Psoas muscle (tissue), 8 donors: ENCODE results near the gene PSMA4. TPM values are rescaled to one million over a fixed set of nuclear protein-coding genes. Genes with fewer than 3 reads are reported as not detected.

Source experiments
- ATAC-seq, 4 donors: fragments of 200-7000 bp; cut with Tn5 transposase; one replicate each; pipeline ENCODE4 v1.9.1; 2020; ENCODE audit warnings: moderate library complexity in 3 of 4, mild to moderate bottlenecking in 2 of 4
- DNase-seq, 2 donors: peaks; one replicate each; pipeline ENCODE4 v3.0.0-alpha.2; 2020
- H3K27ac ChIP-seq: fragments of 200-600 bp; one replicate; pipeline ENCODE4 v1.8.0; 2022
- H3K27me3 ChIP-seq, 3 donors: fragments of 200-600 bp in 1 of 3; one replicate each; pipeline versions ENCODE4 v1.6.1 to v1.8.0; 2013 to 2022; ENCODE audit warnings: low read length in 2 of 3, mild to moderate bottlenecking in 2 of 3, moderate library complexity in 1 of 3; ENCODE audit not compliant: insufficient read depth in 3 of 3
- H3K36me3 ChIP-seq, 2 donors: fragments of 200-600 bp in 1 of 2; one replicate each; pipeline versions ENCODE4 v1.6.1 to v1.8.0; 2013 to 2022; ENCODE audit warnings: low read depth in 1 of 2, mild to moderate bottlenecking in 1 of 2, moderate library complexity in 1 of 2; ENCODE audit not compliant: insufficient read depth in 1 of 2
- H3K4me1 ChIP-seq: fragments of 200-600 bp; one replicate; pipeline ENCODE4 v1.8.0; 2022
- H3K4me3 ChIP-seq: fragments of 200-600 bp; one replicate; pipeline ENCODE4 v1.8.0; 2022; ENCODE audit warnings: mild to moderate bottlenecking
- H3K9me3 ChIP-seq: fragments of 200-600 bp; one replicate; pipeline ENCODE4 v1.8.0; 2022
- WGBS, 3 donors: extraction: QIAGEN DNeasy Blood & Tissue Kit; methylation state at CpG; one replicate each; pipeline versions ENCODE4 v1.1.6 to v1.1.7; 2013; 5-methylcytosine and 5-hydroxymethylcytosine counted together
- intact Hi-C, 2 donors: fragments of 100-400 bp; cut with DNase I; formaldehyde crosslinking; loops; one replicate each; pipeline versions ENCODE4 v1.11.0 to v1.14.2; 2022
- long read RNA-seq, 2 donors: library from polyadenylated mRNA; unstranded; transcript quantifications; one replicate each; pipeline ENCODE4 v2.0.0, GENCODE V29; 2021
- polyA plus RNA-seq, 3 donors: library from polyadenylated mRNA; stranded (reverse); fragments of 200-250 nt; gene quantifications; one replicate each; pipeline ENCODE4 v1.2.3, GENCODE V29; 2013
- total RNA-seq, 4 donors: library from RNA; stranded (reverse); fragmentation: NEBNext Ultra II Directional in 2 of 4; extraction: Animal tissue kit (Norgen Biotek cat#: 25700) in 2 of 4; gene quantifications; one replicate each; pipeline versions ENCODE4 v1.2.1 to v1.2.4, GENCODE V29; 2021 to 2023
- TF ChIP-seq, protein P1 (sequence below): fragments of 200-600 bp; IDR thresholded peaks from one replicate; pipeline ENCODE4 v1.8.0; 2022; ENCODE audit warnings: antibody characterized with exemption
- donor health status: healthy with polysubstance abuse.
- donor health status: DM: no; HTN: no; CAD: no; lungs with moderate emphysema.
- donor health status: Bipolar disorder and iron deficiency.
- donor health status: healthy.
- donor health status: DM: yes; HTN: yes; CAD: no.
- donor health status: DM: no; HTN: no; CAD: no.
- donor health status: DM: no; HTN: no; CAD: no.
- donor health status: DM: yes; HTN: yes; CAD: no.

The PSMA4 gene
- total RNA-seq (100 to 1,000 TPM in 3 of 4 donors, 10 to 100 TPM in 1; 94.3 to 227 (median 176) TPM), polyA plus RNA-seq (100 to 1,000 TPM; 261 to 487 (median 348) TPM)
- long read RNA-seq, donor 1, full-length matches to known transcripts: 54 of 69 reads
- long read RNA-seq, donor 1, partial matches to known transcripts: 10 of 69 reads
- long read RNA-seq, donor 1, other reads (novel, unspliced or antisense): 5 of 69 reads
- long read RNA-seq, donor 2, full-length matches to known transcripts: 127 of 168 reads
- long read RNA-seq, donor 2, partial matches to known transcripts: 25 of 168 reads
- long read RNA-seq, donor 2, other reads (novel, unspliced or antisense): 16 of 168 reads

DNA sequence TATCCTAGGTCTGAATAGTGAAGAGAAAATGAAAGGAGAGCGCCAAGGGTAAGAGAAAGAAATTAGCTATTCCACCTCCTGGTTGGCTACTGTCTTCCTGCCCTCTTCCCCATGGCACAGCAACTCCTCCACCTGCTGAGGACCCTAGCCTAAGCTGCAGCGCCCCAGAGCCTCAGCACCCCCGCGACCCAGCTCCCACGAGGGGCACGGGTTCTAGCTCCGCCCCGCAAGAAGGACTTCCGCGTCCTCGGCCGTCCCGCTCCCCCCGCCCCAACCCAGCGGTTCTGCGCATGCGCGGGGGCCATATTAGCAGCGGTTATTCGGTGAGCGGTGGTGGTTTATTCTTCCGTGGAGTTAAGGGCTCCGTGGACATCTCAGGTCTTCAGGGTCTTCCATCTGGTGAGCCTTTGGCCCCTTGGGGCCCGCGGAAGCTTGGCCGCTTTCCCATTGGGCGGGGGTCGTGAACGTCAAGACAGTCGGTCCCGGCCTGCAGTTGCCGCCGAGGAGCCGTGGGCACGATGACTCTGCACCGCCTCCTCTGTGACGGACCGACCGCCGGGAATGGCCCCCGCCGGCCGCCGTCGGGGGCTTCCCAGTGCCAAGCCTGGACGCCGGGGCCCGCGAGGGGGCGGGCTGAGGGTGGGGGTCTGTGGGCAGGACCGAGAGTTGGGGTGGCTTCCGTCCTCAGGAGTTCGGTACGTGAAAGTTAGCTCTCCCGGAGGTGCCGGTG lies at the start of gene PSMA4:
Gene PSMA4 (plus strand): TSS at position 304 of the 730 bp plus-strand sequence. CDS start 1,484 bp downstream, outside the sequence.
- TF ChIP-seq, protein P1, sequence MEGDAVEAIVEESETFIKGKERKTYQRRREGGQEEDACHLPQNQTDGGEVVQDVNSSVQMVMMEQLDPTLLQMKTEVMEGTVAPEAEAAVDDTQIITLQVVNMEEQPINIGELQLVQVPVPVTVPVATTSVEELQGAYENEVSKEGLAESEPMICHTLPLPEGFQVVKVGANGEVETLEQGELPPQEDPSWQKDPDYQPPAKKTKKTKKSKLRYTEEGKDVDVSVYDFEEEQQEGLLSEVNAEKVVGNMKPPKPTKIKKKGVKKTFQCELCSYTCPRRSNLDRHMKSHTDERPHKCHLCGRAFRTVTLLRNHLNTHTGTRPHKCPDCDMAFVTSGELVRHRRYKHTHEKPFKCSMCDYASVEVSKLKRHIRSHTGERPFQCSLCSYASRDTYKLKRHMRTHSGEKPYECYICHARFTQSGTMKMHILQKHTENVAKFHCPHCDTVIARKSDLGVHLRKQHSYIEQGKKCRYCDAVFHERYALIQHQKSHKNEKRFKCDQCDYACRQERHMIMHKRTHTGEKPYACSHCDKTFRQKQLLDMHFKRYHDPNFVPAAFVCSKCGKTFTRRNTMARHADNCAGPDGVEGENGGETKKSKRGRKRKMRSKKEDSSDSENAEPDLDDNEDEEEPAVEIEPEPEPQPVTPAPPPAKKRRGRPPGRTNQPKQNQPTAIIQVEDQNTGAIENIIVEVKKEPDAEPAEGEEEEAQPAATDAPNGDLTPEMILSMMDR: peak; percentile 41
- peak within 1 kb of the TSS; percentile 80 for H3K4me3 ChIP-seq
- H3K9me3 ChIP-seq: no peaks in the 10 kb centered on the region
- H3K4me1 ChIP-seq: peaks cover 11% of the 10 kb centered on the region
- H3K36me3 ChIP-seq: peaks cover 15 to 36% of the 10 kb centered on the region in 2 donors
- peak; percentile 95 to 96 for DNase-seq
- intact Hi-C loops: loop anchor here in 1 of 2 donors (5.0 kb wide), 1 partner anchor 103 kb away; the partner anchor contains the start of gene IREB2
- peak within 1 kb of the TSS; percentile 96 for H3K27ac ChIP-seq
- WGBS, 3 donors: 0 to 1% (median 1%) methylated on average over 51 to 56 of the region's 56 CpGs
- no peaks in the 10 kb centered on the region for H3K27me3 ChIP-seq
- peak; percentile 95 to 96 (median 96) for ATAC-seq

DNA sequence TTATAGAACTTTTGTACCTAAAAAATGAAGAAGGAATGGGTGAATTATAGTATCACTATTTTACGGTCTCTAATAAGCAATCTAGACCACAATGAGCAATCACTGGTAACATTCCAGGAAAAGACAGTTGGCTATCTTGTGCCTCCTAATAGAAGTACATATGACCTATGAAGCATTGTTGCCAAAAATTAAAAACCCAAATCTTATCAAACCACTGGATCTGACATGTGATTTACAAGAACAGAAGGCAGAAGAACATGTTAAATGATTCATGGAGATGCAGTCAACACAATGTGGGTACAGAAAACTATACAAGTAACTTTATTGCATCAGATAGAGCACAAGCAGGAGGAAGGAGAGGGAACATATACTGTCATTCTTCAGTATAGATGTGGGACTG lies 47.4 kb upstream of the PSMA4 start:
- ATAC-seq (no peak), DNase-seq (no peak)
- intact Hi-C loops: no loop called here
- Histone ChIP-seq H3K36me3 (peaks cover 6 to 100% of the 10 kb centered on the region in 2 donors), H3K27ac (no peak overlapping the region), H3K27me3 (no peaks in the 10 kb centered on the region), H3K4me1 (no peaks in the 10 kb centered on the region), H3K4me3 (no peak overlapping the region), H3K9me3 (no peaks in the 10 kb centered on the region)
- 86 to 95% (median 89%) methylated on average over 1 of the region's 1 CpG for whole genome bisulfite sequencing, 3 donors
- TF ChIP-seq, protein P1: no peak

DNA sequence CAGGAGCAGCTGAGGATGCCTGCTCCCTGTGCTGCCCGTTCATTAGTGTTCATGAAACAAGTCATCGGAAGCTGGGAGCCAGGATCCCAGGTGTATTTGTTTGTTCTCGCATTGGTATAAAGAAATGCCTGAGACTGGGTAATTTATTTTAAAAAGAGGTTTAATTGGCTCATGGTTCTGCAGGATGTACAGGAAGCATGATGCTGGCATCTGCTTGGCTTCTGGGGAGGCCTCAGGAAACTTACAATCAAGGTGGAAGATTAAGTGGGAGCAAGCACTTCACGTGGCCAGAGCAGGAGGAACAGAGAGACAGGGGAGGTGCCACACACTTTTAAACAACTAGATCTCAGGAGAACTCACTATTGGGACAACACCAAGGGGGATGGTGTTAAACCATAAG lies 38.4 kb upstream of the PSMA4 start:
- TF ChIP-seq, protein P1: no peak
- no peaks in the 10 kb centered on the region for H3K27me3 ChIP-seq

DNA sequence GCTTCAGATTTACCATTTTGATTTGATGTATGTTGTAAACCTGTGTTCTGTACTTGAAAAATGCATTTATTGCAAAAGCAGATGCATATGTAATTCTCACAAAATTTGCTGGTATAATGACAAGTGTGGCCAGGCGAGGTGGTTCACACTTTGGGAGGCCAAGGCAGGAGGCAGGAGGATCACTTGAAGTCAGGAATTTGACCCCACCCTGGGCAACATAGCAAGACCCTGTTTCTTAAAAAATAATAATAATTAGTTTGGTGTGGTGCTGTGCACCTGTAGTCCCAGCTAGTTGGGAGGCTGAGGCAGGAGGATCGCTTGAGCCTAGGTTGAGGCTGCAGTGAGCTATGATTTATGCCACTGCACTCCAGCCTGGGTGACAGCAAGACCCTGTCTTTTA lies 37.6 kb upstream of the PSMA4 start:
- intact Hi-C loops: no loop called here
- H3K4me3 ChIP-seq: no peak overlapping the region
- WGBS, 3 donors: 96 to 99% (median 98%) methylated on average over 2 of the region's 2 CpGs

More for the DNA sequence above, 38.4 kb upstream of the PSMA4 start:
- Histone ChIP-seq H3K27ac (no peak overlapping the region), H3K36me3 (peaks cover 11 to 43% of the 10 kb centered on the region in 2 donors), H3K4me3 (no peak overlapping the region), H3K9me3 (no peaks in the 10 kb centered on the region), H3K4me1 (no peaks in the 10 kb centered on the region)
- 84 to 97% (median 97%) methylated on average over 4 of the region's 4 CpGs for WGBS, 3 donors
- ATAC-seq: no peak
- DNase-seq: no peak
- intact Hi-C loops: no loop called here

More for the DNA sequence above, 37.6 kb upstream of the PSMA4 start:
- Histone ChIP-seq H3K27ac (no peak overlapping the region), H3K9me3 (no peaks in the 10 kb centered on the region), H3K4me1 (no peaks in the 10 kb centered on the region), H3K36me3 (peaks cover 10 to 35% of the 10 kb centered on the region in 2 donors), H3K27me3 (no peaks in the 10 kb centered on the region)
- DNase-seq (no peak), ATAC-seq (no peak)
- TF ChIP-seq, protein P1: no peak
